ENCODE data around the gene OR3A2.
"Not testable (repeated sequence)": the region's sequence is repeated elsewhere in the genome, so short reads cannot be mapped to it uniquely, and the experiment has no call there.

DNA sequence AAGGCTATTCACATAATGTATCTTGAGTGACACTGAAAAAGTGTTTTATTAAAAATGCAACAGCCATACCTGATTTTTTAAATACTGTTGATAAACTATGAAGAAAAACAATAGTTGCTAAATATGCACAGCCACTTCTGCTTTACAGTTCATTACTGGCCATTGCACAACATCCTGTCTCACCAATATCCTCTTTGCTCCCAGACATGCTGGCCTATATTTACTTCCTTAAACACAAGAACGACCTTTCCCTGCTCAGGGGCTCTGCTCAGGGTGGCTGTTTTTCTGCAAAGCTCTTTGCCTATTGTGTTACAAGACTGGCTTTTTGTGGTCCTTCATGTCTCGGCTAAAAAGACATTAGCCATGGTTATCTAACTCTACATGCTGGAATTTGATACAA lies 147.4 kb downstream of the OR3A2 start:
- TF ChIP-seq, protein P1, sequence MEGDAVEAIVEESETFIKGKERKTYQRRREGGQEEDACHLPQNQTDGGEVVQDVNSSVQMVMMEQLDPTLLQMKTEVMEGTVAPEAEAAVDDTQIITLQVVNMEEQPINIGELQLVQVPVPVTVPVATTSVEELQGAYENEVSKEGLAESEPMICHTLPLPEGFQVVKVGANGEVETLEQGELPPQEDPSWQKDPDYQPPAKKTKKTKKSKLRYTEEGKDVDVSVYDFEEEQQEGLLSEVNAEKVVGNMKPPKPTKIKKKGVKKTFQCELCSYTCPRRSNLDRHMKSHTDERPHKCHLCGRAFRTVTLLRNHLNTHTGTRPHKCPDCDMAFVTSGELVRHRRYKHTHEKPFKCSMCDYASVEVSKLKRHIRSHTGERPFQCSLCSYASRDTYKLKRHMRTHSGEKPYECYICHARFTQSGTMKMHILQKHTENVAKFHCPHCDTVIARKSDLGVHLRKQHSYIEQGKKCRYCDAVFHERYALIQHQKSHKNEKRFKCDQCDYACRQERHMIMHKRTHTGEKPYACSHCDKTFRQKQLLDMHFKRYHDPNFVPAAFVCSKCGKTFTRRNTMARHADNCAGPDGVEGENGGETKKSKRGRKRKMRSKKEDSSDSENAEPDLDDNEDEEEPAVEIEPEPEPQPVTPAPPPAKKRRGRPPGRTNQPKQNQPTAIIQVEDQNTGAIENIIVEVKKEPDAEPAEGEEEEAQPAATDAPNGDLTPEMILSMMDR (IDR thresholded peaks at IDR 0.05) = not testable (repeated sequence)
- TF ChIP-seq POLR2A, POLR2AphosphoS5 (IDR thresholded peaks at IDR 0.05): not testable (repeated sequence)

Measured in transverse colon (tissue), 4 donors.